GM23248 (cell line): Measurements from ENCODE around the gene TNIP1. TPM values are rescaled to one million over a fixed set of nuclear protein-coding genes. Genes with fewer than 3 reads are reported as not detected.
A peak's percentile ranks its signal among the peaks of the same experiment; 100 is the strongest.

ENCODE experiments used
- DNase-seq: peaks from one replicate; pipeline ENCODE4 v3.0.0-alpha.2; 2015
- H2AFZ ChIP-seq: fragments of 200-600 bp; sonication (generic); 2 replicates; pipeline ENCODE4 v1.6.1; 2016; ENCODE audit warnings: antibody characterized with exemption
- H3F3A ChIP-seq: fragments of 200-600 bp; sonication (generic); 2 replicates; pipeline ENCODE4 v1.6.1; 2016; ENCODE audit warnings: mild to moderate bottlenecking, antibody characterized with exemption, mixed run types; ENCODE audit not compliant: insufficient read depth
- H3K27ac ChIP-seq: fragments of 200-600 bp; sonication (generic); 2 replicates; pipeline ENCODE4 v1.5.1; 2016; ENCODE audit warnings: mild to moderate bottlenecking
- H3K27me3 ChIP-seq: fragments of 200-600 bp; sonication (generic); replicated peaks from 2 replicates; pipeline ENCODE4 v1.6.1; 2016; ENCODE audit warnings: mild to moderate bottlenecking; ENCODE audit not compliant: insufficient read depth
- H3K36me3 ChIP-seq: fragments of 200-600 bp; sonication (generic); 2 replicates; pipeline ENCODE4 v1.6.1; 2016; ENCODE audit warnings: low read depth, mild to moderate bottlenecking
- H3K4me1 ChIP-seq: fragments of 200-600 bp; sonication (generic); 2 replicates; pipeline ENCODE4 v1.6.1; 2016; ENCODE audit warnings: mild to moderate bottlenecking; ENCODE audit not compliant: insufficient read depth
- H3K4me2 ChIP-seq: fragments of 200-600 bp; sonication (generic); one replicate; pipeline ENCODE4 v1.6.1; 2016; ENCODE audit warnings: mild to moderate bottlenecking; ENCODE audit not compliant: unreplicated experiment
- H3K4me3 ChIP-seq: fragments of 200-600 bp; sonication (generic); 2 replicates; pipeline ENCODE4 v1.5.1; 2016; ENCODE audit warnings: mild to moderate bottlenecking
- H3K79me2 ChIP-seq: fragments of 200-600 bp; sonication (generic); 2 replicates; pipeline ENCODE4 v1.6.1; 2016; ENCODE audit warnings: mild to moderate bottlenecking; ENCODE audit not compliant: insufficient read depth
- H3K9ac ChIP-seq: fragments of 200-600 bp; sonication (generic); 2 replicates; pipeline ENCODE4 v1.6.1; 2016; ENCODE audit warnings: mild to moderate bottlenecking
- H3K9me2 ChIP-seq: fragments of 200-600 bp; sonication (generic); 2 replicates; pipeline ENCODE4 v1.6.1; 2016; ENCODE audit warnings: mixed run types, mild to moderate bottlenecking, moderate library complexity; ENCODE audit not compliant: insufficient read depth
- H3K9me3 ChIP-seq: fragments of 200-600 bp; sonication (generic); one replicate; pipeline ENCODE4 v1.6.1; 2017; ENCODE audit warnings: low read depth
- H4K20me1 ChIP-seq: fragments of 200-600 bp; sonication (generic); 2 replicates; pipeline ENCODE4 v1.6.0; 2016; ENCODE audit not compliant: insufficient read depth
- EZH2 ChIP-seq: fragments of 200-600 bp; sonication (generic); IDR thresholded peaks from 2 replicates; pipeline ENCODE4 v1.6.1; 2018; ENCODE audit warnings: antibody characterized with exemption, mild to moderate bottlenecking; ENCODE audit not compliant: insufficient read depth, poor library complexity, severe bottlenecking
- EZH2phosphoT487 ChIP-seq: fragments of 200-600 bp; sonication (generic); IDR thresholded peaks from 2 replicates; pipeline ENCODE4 v1.6.1; 2018; ENCODE audit warnings: antibody characterized with exemption, moderate library complexity, mild to moderate bottlenecking, low read depth; ENCODE audit not compliant: insufficient read depth
- WGBS, 2 experiments: methylation state at CpG; one replicate each; pipeline ENCODE4 v1.1.6; 2015 to 2017; ENCODE audit warnings: low lambda C conversion rate in 2 of 2, low coverage in 1 of 2; ENCODE audit errors: missing lambda C conversion rate in 2 of 2; 5-methylcytosine and 5-hydroxymethylcytosine counted together
- in situ Hi-C: fragments of 300-500 bp; cut with MboI; formaldehyde crosslinking; loops from 2 replicates; pipeline ENCODE4 v1.15.0; 2020
- polyA plus RNA-seq: library from polyadenylated mRNA; unstranded; fragments of >200 nt; fragmentation: Nextera tagmentation; extraction: Ambion mirVana; gene quantifications from 2 replicates; pipeline ENCODE4 v1.2.1, GENCODE V29; 2016
- total RNA-seq: library from RNA; depleted of rRNA; stranded (reverse); fragments of >200 nt; shearing (Covaris generic); gene quantifications from 2 replicates; pipeline ENCODE4 v1.2.3, GENCODE V29; 2014

The TNIP1 gene
- total and polyA plus RNA-seq, 2 experiments from 2014 or later = 43.2 to 88.8 TPM

DNA sequence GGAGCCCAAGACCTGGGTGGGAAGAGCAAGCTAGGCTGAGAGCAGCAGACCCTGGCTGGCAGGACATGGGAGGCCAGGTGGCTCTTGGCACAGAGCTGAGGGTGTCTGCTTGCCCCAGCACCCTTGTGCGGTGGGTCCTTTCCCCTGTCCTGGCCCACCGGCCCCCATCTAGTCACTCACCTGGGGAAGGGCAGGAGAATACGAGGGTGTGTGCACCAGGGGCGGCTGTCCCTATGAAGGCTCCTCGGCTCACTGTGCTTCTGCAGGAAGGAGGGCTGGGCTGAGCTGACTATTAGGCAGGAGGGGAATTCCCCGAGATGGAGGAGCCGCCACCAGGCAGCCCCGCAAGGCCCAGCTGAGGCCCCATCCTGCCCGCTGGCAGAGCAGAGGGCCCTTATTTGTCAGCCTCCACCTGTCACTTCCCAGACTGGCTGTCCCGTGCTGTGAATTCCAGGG lies 6.1 kb upstream of the TNIP1 start:
- no peaks in the 10 kb centered on the region for H4K20me1 ChIP-seq
- H3K27ac ChIP-seq = no peak overlapping the region
- 97 to 99% methylated on average over 9 to 10 of the region's 10 CpGs for WGBS, 2 experiments
- TF ChIP-seq EZH2 = no peak
- no peak for TF ChIP-seq EZH2phosphoT487
- H3K27me3 ChIP-seq = no peaks in the 10 kb centered on the region
- no peaks in the 10 kb centered on the region for H3K36me3 ChIP-seq
- DNase-seq = no peak
- H3K9me3 ChIP-seq = no peaks in the 10 kb centered on the region
- H3K4me1 ChIP-seq = 0 out of 2 replicates have a peak, but pooled peaks cover 2% of the 10 kb centered on the region
- H3K79me2 ChIP-seq = 0 out of 2 replicates have a peak, but pooled peaks cover under 1% of the 10 kb centered on the region
- peaks cover 6% of the 10 kb centered on the region; the same call in 1 of the 2 replicates for H3F3A ChIP-seq
- no peak overlapping the region for H2AFZ ChIP-seq
- in situ Hi-C loops = no loop called here
- H3K9ac ChIP-seq = no peak overlapping the region
- H3K9me2 ChIP-seq = no peaks in the 10 kb centered on the region
- no peak overlapping the region for H3K4me2 ChIP-seq
- no peak overlapping the region for H3K4me3 ChIP-seq

DNA sequence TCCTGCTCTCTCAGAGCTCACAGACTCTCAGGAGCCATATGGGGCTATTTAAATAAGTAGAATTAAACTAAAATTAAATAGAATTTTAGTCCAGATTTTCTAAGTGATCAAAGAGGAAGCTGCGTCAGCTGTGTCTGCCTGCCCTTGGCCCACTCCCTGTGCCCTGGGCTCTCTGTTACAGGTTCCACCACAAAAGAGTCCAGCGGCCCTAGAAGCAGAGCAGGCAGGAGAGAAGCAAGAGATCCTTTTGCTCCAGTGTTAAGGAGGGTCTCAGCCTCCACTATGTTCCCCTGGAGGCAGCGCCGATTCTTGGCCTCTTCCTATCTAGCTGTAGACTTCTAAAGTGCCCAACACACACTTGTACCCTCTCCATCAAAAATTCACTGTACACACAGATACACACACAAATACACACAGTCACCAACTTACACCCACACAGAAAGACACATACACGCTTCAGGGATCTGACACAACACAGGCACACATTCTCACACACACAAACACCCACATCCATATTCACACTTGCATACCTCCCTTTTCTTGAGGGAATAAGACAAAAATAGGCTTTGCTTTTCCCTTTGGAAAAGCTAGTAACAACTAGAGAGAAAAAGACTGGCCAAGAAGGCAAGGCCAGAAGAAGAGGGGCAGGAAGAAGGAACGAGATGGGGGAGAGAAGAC lies 5.5 kb upstream of the TNIP1 start:
- H3K9me2 ChIP-seq = no peaks in the 10 kb centered on the region
- no peak overlapping the region for H3K4me2 ChIP-seq
- in situ Hi-C loops = no loop called here
- no peak overlapping the region for H2AFZ ChIP-seq
- no peaks in the 10 kb centered on the region for H4K20me1 ChIP-seq
- H3F3A ChIP-seq = peaks cover 9% of the 10 kb centered on the region; the same call in 1 of the 2 replicates
- H3K4me1 ChIP-seq = 0 out of 2 replicates have a peak, but pooled peaks cover 4% of the 10 kb centered on the region
- no peak overlapping the region for H3K4me3 ChIP-seq
- DNase-seq = no peak
- no peaks in the 10 kb centered on the region for H3K9me3 ChIP-seq
- no peak overlapping the region for H3K27ac ChIP-seq
- H3K27me3 ChIP-seq = no peaks in the 10 kb centered on the region
- H3K36me3 ChIP-seq = no peaks in the 10 kb centered on the region
- 86 to 93% methylated on average over 6 of the region's 6 CpGs for WGBS, 2 experiments
- TF ChIP-seq EZH2phosphoT487 = no peak
- H3K79me2 ChIP-seq = peaks cover 6% of the 10 kb centered on the region; the same call in 1 of the 2 replicates
- no peak overlapping the region for H3K9ac ChIP-seq

DNA sequence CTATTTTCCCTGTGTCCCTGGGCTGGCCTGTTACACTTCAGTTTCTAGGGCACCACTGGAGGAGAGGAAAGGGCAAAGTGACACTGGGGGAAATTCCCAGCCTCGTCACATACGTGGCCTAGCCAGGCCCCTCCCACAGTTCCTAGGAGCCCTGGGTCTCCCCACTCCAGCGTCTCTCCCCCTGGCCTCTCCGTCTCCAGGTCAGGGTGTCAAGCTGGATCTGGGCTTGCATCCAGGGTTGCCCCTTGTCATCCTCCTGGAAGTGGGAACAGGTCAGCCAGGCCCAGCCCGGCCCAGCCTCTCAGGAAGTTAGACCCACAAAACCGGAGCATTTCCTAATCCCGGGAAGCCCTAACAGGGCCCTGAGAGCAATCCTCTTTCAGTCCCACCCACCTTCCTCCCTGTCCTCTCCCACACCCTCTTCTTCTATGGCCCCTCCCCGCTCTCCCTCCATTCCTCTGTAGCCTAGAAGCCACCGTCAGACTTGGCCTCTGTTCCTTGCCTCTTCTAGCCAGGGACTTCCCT lies 4.7 kb upstream of the TNIP1 start:
- 32 to 34% methylated on average over 9 of the region's 9 CpGs for WGBS, 2 experiments
- no peak for DNase-seq
- Histone ChIP-seq H3K36me3 (no peaks in the 10 kb centered on the region), H4K20me1 (no peaks in the 10 kb centered on the region), H3K79me2 (peaks cover 9% of the 10 kb centered on the region; the same call in 1 of the 2 replicates), H3K27me3 (no peaks in the 10 kb centered on the region), H3F3A (peaks cover 9% of the 10 kb centered on the region; the same call in 1 of the 2 replicates), H3K4me1 (0 out of 2 replicates have a peak, but pooled peaks cover 4% of the 10 kb centered on the region), H3K9ac (no peak overlapping the region), H3K4me3 (no peak overlapping the region), H3K9me3 (no peaks in the 10 kb centered on the region), H3K27ac (no peak overlapping the region), H2AFZ (peak overlapping the region; percentile 39), H3K9me2 (no peaks in the 10 kb centered on the region), H3K4me2 (no peak overlapping the region)
- in situ Hi-C loops = no loop called here
- TF ChIP-seq EZH2phosphoT487 (no peak), EZH2 (no peak)

DNA sequence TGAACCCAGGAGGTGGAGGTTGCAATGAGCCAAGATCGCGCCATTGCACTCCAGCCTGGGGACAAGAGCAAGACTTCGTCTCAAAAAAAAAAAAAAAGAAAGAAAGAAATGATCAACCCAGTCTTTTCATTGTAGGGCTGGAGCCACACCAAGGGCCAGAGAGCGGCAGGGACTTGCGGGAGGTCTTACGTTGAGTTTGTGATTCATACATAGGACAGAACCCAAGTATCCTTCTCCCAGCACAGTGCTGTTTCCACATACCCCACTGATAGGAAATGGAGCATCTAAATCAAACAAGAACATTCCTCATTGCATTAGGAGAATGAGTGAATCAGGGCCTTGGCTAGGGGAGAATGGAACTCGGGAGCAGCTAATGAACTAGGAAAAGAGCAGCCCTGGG lies 3.5 kb upstream of the TNIP1 start:
- H3K27ac ChIP-seq = no peak overlapping the region
- H3K36me3 ChIP-seq = no peaks in the 10 kb centered on the region
- peaks cover 18% of the 10 kb centered on the region for H3F3A ChIP-seq
- in situ Hi-C loops = no loop called here
- H3K79me2 ChIP-seq = peaks cover 19% of the 10 kb centered on the region
- H3K4me3 ChIP-seq = no peak overlapping the region
- H3K9me3 ChIP-seq = no peaks in the 10 kb centered on the region
- H2AFZ ChIP-seq = no peak overlapping the region
- H3K4me2 ChIP-seq = no peak overlapping the region
- WGBS, 2 experiments = 94 to 96% methylated on average over 7 of the region's 7 CpGs
- TF ChIP-seq EZH2phosphoT487 (no peak), EZH2 (no peak)
- no peaks in the 10 kb centered on the region for H3K27me3 ChIP-seq
- no peaks in the 10 kb centered on the region for H4K20me1 ChIP-seq
- no peak overlapping the region for H3K9ac ChIP-seq
- no peaks in the 10 kb centered on the region for H3K9me2 ChIP-seq
- peaks cover 11% of the 10 kb centered on the region for H3K4me1 ChIP-seq
- DNase-seq = no peak
